PFSK-1 (cell line): ENCODE measurements around the gene NR4A3.

ENCODE experiments used
- FOXP2 ChIP-seq: optimal IDR thresholded peaks from 2 replicates; pipeline ENCODE3; 2011; ENCODE audit warnings: borderline replicate concordance, control low read depth, inconsistent platforms; ENCODE audit not compliant: insufficient read depth; ENCODE audit errors: extremely low read length, extremely low read depth
- POLR2AphosphoS5 ChIP-seq: IDR thresholded peaks from 2 replicates; pipeline ENCODE4 v1.6.1; 2012; ENCODE audit warnings: low read depth, mild to moderate bottlenecking, control low read depth, low read length, moderate library complexity
- SIN3A ChIP-seq: IDR thresholded peaks from 2 replicates; pipeline ENCODE4 v1.6.1; 2012; ENCODE audit warnings: mild to moderate bottlenecking, low read length, moderate library complexity, borderline replicate concordance; ENCODE audit not compliant: insufficient read depth
- TAF1 ChIP-seq: IDR thresholded peaks from 2 replicates; pipeline ENCODE4 v1.6.1; 2012; ENCODE audit warnings: low read length, control low read depth, borderline replicate concordance; ENCODE audit not compliant: insufficient read depth
- TF ChIP-seq, protein P1 (sequence below), 2 experiments: IDR thresholded peaks; 2 replicates each; pipeline versions ENCODE4 v1.6.1 to v1.8.0; 2011 to 2012; ENCODE audit warnings: low read depth in 2 of 2, low read length in 2 of 2, control low read depth in 1 of 2, inconsistent platforms in 1 of 2, mild to moderate bottlenecking in 1 of 2, moderate library complexity in 1 of 2; ENCODE audit not compliant: insufficient read depth in 1 of 2

Gene NR4A3

DNA sequence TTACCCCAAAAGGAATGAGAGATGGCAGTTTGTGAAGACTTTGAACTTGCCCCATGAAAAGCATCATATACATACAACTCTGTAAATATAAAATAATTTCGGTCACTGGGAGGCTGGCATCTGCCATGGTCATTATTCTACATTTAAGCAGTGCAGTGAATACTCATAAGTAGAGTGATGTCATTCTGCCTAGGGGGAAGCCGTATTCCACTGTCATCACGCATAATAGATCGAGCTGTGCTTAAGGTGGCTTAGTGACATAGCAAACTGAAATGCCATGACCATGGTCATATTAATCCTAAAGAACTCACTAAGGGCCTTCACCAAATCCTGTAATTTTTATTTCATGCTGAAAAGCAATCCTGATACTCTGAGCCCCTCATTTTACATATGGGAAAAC lies 42.4 kb upstream of the NR4A3 start:
- TF ChIP-seq SIN3A: no peak
- TF ChIP-seq POLR2AphosphoS5: no peak
- TF ChIP-seq TAF1: no peak
- no peak for TF ChIP-seq FOXP2
- TF ChIP-seq, protein P1, sequence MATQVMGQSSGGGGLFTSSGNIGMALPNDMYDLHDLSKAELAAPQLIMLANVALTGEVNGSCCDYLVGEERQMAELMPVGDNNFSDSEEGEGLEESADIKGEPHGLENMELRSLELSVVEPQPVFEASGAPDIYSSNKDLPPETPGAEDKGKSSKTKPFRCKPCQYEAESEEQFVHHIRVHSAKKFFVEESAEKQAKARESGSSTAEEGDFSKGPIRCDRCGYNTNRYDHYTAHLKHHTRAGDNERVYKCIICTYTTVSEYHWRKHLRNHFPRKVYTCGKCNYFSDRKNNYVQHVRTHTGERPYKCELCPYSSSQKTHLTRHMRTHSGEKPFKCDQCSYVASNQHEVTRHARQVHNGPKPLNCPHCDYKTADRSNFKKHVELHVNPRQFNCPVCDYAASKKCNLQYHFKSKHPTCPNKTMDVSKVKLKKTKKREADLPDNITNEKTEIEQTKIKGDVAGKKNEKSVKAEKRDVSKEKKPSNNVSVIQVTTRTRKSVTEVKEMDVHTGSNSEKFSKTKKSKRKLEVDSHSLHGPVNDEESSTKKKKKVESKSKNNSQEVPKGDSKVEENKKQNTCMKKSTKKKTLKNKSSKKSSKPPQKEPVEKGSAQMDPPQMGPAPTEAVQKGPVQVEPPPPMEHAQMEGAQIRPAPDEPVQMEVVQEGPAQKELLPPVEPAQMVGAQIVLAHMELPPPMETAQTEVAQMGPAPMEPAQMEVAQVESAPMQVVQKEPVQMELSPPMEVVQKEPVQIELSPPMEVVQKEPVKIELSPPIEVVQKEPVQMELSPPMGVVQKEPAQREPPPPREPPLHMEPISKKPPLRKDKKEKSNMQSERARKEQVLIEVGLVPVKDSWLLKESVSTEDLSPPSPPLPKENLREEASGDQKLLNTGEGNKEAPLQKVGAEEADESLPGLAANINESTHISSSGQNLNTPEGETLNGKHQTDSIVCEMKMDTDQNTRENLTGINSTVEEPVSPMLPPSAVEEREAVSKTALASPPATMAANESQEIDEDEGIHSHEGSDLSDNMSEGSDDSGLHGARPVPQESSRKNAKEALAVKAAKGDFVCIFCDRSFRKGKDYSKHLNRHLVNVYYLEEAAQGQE (IDR thresholded peaks at IDR 0.05; ENCODE audit: insufficient read depth in 1 of 2, low read depth in 2 of 2, low read length in 2 of 2): no peak

DNA sequence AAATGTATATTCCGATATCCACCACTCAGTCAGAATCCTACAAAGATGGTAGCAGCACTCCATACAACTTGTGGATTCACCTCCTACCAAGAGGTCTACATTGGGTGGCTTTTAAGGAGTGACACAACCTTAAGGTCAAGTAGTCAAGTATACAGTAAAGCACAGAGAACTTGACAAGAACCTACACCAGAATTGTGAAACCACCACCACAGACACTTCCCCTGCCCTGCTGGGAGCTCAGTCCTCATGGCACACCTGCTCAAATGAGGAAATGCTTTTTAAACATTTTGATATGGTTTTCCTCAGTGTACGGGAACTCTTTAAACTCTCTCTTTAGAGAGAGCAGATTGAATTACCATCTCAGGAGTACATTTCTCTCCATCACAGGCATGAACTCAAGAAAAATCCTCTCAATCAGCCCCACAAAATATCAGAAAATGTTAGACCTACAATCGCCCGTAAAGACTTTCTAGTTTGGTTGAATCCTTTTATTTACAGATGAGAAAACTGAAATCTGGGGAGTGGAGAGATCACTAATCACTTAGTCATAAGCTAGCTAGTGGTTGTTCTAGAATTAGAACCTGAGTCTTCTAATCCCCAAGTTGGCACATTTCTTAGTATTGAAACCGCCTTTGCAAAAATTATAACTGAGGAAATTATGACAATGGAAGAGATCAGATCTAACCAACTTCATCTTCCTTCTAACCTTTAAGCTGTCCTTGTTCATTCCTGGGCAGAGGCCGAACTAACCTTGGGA lies 38.5 kb upstream of the NR4A3 start:
- TF ChIP-seq, protein P1 (IDR thresholded peaks at IDR 0.05; ENCODE audit: insufficient read depth in 1 of 2, low read depth in 2 of 2, low read length in 2 of 2): no peak
- TF ChIP-seq FOXP2 (no peak), POLR2AphosphoS5 (no peak), SIN3A (no peak), TAF1 (no peak)

DNA sequence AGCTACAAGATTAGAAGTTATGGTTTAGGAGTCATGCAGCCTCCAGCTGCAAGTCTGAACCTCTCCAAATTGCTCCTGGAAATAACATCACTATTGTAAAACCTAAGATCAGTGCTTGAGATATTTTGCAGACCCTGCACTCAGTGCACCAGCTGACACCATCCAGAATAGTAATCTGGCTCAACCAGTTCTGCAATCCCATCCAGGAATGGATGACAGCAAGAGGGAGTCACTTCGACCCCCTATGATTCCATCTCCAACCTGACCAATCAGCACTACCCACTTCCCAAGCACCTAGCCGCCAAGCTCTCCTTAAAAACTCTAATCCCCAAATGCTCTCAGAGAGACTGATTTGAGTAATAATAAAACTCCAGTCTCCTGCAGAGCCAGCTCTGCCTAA lies 37.9 kb upstream of the NR4A3 start:
- TF ChIP-seq POLR2AphosphoS5 (no peak), TAF1 (no peak), SIN3A (no peak)

DNA sequence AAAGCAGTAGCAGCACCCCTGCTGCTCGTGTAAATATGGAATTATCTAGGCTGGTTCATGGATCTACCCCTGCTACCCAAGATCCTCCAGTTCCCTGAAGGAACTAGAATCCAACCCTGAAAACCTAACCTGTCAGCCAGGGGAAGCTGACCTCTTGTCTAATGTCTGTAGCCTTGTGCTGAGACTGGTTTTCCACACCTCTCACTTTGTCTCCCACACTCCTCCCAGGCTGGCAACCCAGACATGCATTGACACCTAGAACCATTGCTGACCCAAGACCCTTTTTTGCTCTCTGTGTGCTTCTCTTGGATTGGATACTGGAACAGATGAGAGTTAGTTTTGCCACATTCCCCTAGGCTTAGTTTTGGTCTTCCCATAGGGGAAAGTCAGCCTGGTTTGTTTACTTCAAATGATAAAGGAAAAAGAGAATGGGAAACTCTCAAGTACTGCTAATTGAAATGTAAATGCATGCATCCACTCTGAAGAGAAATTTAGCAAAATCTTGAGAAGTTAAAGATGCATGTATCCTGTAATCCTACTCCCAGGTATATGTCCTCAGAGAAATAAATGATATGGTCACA lies 36.6 kb upstream of the NR4A3 start:
- no peak for TF ChIP-seq TAF1
- no peak for TF ChIP-seq SIN3A
- TF ChIP-seq POLR2AphosphoS5: no peak
- TF ChIP-seq, protein P1 (IDR thresholded peaks at IDR 0.05; ENCODE audit: insufficient read depth in 1 of 2, low read depth in 2 of 2, low read length in 2 of 2): no peak
- no peak for TF ChIP-seq FOXP2

DNA sequence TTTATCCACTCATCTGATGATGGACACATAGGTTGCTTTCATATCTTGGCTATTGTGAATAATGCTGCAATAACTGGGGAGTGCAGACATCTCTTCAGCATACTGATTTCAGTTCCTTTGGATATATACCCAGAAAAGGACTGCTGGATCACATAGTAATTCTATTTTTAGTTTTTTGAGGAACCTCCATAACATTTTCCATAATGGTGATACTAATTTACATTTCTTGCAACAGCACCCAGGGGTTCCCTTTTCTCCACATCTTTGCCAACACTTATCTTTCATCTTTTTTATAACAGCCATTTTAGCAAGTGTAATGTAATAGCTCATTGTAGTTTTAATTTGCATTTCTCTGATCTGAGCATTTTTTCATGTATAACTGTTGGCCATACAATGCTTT lies 34.1 kb upstream of the NR4A3 start:
- no peak for TF ChIP-seq SIN3A
- TF ChIP-seq POLR2AphosphoS5: no peak
- TF ChIP-seq, protein P1 (IDR thresholded peaks at IDR 0.05; ENCODE audit: insufficient read depth in 1 of 2, low read depth in 2 of 2, low read length in 2 of 2): no peak
- TF ChIP-seq FOXP2: no peak
- TF ChIP-seq TAF1: no peak
